ENCODE results near the gene IGFBP5.

DNA sequence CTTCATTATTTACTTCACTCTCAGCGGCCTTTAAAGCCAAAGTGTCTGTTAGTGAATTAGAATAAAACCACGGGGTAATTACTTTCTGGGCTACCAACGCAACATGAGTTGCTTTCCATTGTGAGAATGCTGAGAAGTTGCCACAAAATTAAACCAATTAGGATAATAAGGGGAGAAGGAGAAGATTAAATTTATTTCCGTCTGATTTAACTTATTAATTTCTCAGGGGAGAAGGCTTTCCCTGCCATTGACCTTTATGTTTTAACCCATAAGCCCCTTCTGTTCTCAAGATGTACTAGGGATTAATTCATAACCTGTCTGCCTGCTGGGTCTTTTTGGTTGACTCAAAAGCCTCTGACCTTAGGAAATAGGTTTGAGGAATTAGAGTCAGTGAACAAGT lies 42.3 kb upstream of the IGFBP5 start:
- no peak for TF ChIP-seq EZH2phosphoT487 (IDR thresholded peaks at IDR 0.05; ENCODE audit: borderline replicate concordance, low read length)
- TF ChIP-seq, protein P1, sequence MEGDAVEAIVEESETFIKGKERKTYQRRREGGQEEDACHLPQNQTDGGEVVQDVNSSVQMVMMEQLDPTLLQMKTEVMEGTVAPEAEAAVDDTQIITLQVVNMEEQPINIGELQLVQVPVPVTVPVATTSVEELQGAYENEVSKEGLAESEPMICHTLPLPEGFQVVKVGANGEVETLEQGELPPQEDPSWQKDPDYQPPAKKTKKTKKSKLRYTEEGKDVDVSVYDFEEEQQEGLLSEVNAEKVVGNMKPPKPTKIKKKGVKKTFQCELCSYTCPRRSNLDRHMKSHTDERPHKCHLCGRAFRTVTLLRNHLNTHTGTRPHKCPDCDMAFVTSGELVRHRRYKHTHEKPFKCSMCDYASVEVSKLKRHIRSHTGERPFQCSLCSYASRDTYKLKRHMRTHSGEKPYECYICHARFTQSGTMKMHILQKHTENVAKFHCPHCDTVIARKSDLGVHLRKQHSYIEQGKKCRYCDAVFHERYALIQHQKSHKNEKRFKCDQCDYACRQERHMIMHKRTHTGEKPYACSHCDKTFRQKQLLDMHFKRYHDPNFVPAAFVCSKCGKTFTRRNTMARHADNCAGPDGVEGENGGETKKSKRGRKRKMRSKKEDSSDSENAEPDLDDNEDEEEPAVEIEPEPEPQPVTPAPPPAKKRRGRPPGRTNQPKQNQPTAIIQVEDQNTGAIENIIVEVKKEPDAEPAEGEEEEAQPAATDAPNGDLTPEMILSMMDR (IDR thresholded peaks at IDR 0.05; ENCODE audit: low read depth, low read length, poor library complexity, severe bottlenecking): no peak

Measured in DOHH2 (cell line).